ENCODE data around the gene ZFAND3.

The ZFAND3 gene

GRCh38 chr6:38193481-38194281 is 374.2 kb downstream of the ZFAND3 start:
- no peak for DNase-seq

GRCh38 chr6:38194282-38194572 is 374.7 kb downstream of the ZFAND3 start:
- no peak for DNase-seq

- DNase-seq: no peak
These were observed 375.1 kb downstream of the ZFAND3 start for GRCh38 chr6:38194589-38194988.

- DNase-seq: no peak
These were observed 375.6 kb downstream of the ZFAND3 start for GRCh38 chr6:38195113-38195635.

GRCh38 chr6:38198219-38198618 is 378.7 kb downstream of the ZFAND3 start:
- no peak for DNase-seq
